ENCODE measurements around the gene LGALS9C. TPM values are rescaled to one million over a fixed set of nuclear protein-coding genes. Genes with fewer than 3 reads are reported as not detected.
"Not testable (repeated sequence)": the region's sequence is repeated elsewhere in the genome, so short reads cannot be mapped to it uniquely, and the experiment has no call there.

Gene LGALS9C
- total and polyA plus RNA-seq, 2 donors (not counting 1 experiment from before 2014, with no cell fraction given), result 0.08 TPM; not detected in 1

DNA sequence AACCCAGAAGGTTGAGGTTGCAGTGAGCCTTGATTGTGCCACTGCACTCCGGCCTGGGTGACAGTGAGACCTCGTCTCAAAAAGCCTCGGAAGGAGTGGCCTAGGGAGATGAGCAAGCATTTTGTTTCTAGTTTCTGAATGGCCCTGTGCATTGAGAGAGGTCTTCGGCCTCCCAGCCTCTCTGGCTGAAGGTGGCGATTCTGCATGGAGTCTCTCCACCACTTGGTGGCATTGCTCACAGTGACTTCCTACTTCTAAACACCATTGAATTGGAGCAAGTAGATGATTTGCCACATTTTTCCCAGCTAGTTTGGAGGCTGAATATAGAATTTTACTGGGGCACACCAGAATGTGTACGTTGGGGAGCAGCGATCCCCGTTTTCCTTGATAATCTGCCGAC is 48.4 kb downstream of the LGALS9C start:
- H3K36me3 ChIP-seq (ENCODE audit: control insufficient read depth, insufficient read depth, low read length); DNase-seq (ENCODE audit: low read depth in 2 of 2); H3K4me2 ChIP-seq (ENCODE audit: extremely low read depth, insufficient read depth, low read length); H3K27ac ChIP-seq (ENCODE audit: insufficient read depth, low read length); H3K4me1 ChIP-seq (ENCODE audit: control insufficient read depth, extremely low read depth, insufficient read depth, low read length); H3K4me3 ChIP-seq (replicated peaks in 1 of 4; ENCODE audit: control extremely low read depth in 1 of 4, insufficient read depth in 1 of 4, low read depth in 3 of 4, low read length in 4 of 4); H3K9me3 ChIP-seq (ENCODE audit: control insufficient read depth, insufficient read depth, low read depth, low read length); H4K20me1 ChIP-seq (ENCODE audit: control insufficient read depth, extremely low read depth, insufficient read depth, low read length); H3K79me2 ChIP-seq (ENCODE audit: control insufficient read depth, insufficient read depth, low read length); H3K27me3 ChIP-seq (ENCODE audit: control insufficient read depth, insufficient read depth, low read length); H3K9ac ChIP-seq (ENCODE audit: insufficient read depth, low read length); H2AFZ ChIP-seq (ENCODE audit: low read length): not testable (repeated sequence)

DNA sequence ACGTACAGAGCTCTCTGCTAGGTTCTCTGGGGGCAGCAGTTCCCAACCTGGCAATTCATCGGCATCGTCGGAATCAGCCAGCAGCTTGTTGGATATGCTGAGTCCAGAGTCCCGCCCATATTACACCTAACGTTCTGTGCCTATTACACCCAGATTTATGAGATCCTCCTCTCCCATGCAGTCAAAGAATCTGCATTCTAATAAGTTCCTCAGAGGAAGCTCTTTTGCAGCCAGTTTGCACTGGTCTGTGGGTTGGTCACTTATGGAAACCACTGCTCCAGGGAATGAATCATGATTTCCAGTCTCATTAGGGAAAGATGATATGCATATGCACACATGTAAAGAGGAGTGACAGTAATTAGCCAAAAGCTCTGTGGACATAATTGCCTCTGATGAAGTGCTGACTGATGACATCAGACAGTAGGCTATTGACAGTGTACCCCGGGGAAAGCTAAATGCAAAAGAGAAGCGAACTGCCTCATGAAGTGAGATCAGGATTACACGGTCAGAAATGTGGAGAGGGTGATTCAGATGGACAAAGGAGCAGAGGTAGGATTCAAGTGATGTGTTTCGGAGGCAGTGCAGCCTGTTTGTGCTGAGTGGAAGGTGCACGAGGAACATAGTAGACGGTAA is 49.7 kb downstream of the LGALS9C start:
- H3K9me3 ChIP-seq (ENCODE audit: control insufficient read depth, insufficient read depth, low read depth, low read length); H3K36me3 ChIP-seq (ENCODE audit: control insufficient read depth, insufficient read depth, low read length); H4K20me1 ChIP-seq (ENCODE audit: control insufficient read depth, extremely low read depth, insufficient read depth, low read length); H2AFZ ChIP-seq (ENCODE audit: low read length); H3K79me2 ChIP-seq (ENCODE audit: control insufficient read depth, insufficient read depth, low read length); H3K27ac ChIP-seq (ENCODE audit: insufficient read depth, low read length); H3K4me2 ChIP-seq (ENCODE audit: extremely low read depth, insufficient read depth, low read length); DNase-seq (ENCODE audit: low read depth in 2 of 2); H3K27me3 ChIP-seq (ENCODE audit: control insufficient read depth, insufficient read depth, low read length); H3K4me1 ChIP-seq (ENCODE audit: control insufficient read depth, extremely low read depth, insufficient read depth, low read length); H3K4me3 ChIP-seq (replicated peaks in 1 of 4; ENCODE audit: control extremely low read depth in 1 of 4, insufficient read depth in 1 of 4, low read depth in 3 of 4, low read length in 4 of 4); H3K9ac ChIP-seq (ENCODE audit: insufficient read depth, low read length): not testable (repeated sequence)

- not testable (repeated sequence) for H3K9me3 ChIP-seq (ENCODE audit: control insufficient read depth, insufficient read depth, low read depth, low read length); DNase-seq (ENCODE audit: low read depth in 2 of 2); H2AFZ ChIP-seq (ENCODE audit: low read length)
Measured at GRCh38 chr17:18527354-18527753, 50.8 kb downstream of the LGALS9C start.

GRCh38 chr17:18528435-18528834 is 51.8 kb downstream of the LGALS9C start:
- H3K9me3 ChIP-seq (ENCODE audit: control insufficient read depth, insufficient read depth, low read depth, low read length); H4K20me1 ChIP-seq (ENCODE audit: control insufficient read depth, extremely low read depth, insufficient read depth, low read length); H3K36me3 ChIP-seq (ENCODE audit: control insufficient read depth, insufficient read depth, low read length); H3K27ac ChIP-seq (ENCODE audit: insufficient read depth, low read length); H3K9ac ChIP-seq (ENCODE audit: insufficient read depth, low read length); H3K4me3 ChIP-seq (replicated peaks in 1 of 4; ENCODE audit: control extremely low read depth in 1 of 4, insufficient read depth in 1 of 4, low read depth in 3 of 4, low read length in 4 of 4); H3K79me2 ChIP-seq (ENCODE audit: control insufficient read depth, insufficient read depth, low read length); H3K4me1 ChIP-seq (ENCODE audit: control insufficient read depth, extremely low read depth, insufficient read depth, low read length); H3K27me3 ChIP-seq (ENCODE audit: control insufficient read depth, insufficient read depth, low read length); DNase-seq (ENCODE audit: low read depth in 2 of 2); H2AFZ ChIP-seq (ENCODE audit: low read length); H3K4me2 ChIP-seq (ENCODE audit: extremely low read depth, insufficient read depth, low read length): not testable (repeated sequence)

More at GRCh38 chr17:18527354-18527753, 50.8 kb downstream of the LGALS9C start:
- H3K27ac ChIP-seq (ENCODE audit: insufficient read depth, low read length); H3K9ac ChIP-seq (ENCODE audit: insufficient read depth, low read length); H4K20me1 ChIP-seq (ENCODE audit: control insufficient read depth, extremely low read depth, insufficient read depth, low read length); H3K4me1 ChIP-seq (ENCODE audit: control insufficient read depth, extremely low read depth, insufficient read depth, low read length); H3K27me3 ChIP-seq (ENCODE audit: control insufficient read depth, insufficient read depth, low read length); H3K79me2 ChIP-seq (ENCODE audit: control insufficient read depth, insufficient read depth, low read length); H3K4me3 ChIP-seq (replicated peaks in 1 of 4; ENCODE audit: control extremely low read depth in 1 of 4, insufficient read depth in 1 of 4, low read depth in 3 of 4, low read length in 4 of 4); H3K36me3 ChIP-seq (ENCODE audit: control insufficient read depth, insufficient read depth, low read length); H3K4me2 ChIP-seq (ENCODE audit: extremely low read depth, insufficient read depth, low read length): not testable (repeated sequence)

GRCh38 chr17:18528899-18529500 is 52.4 kb downstream of the LGALS9C start:
- DNase-seq (ENCODE audit: low read depth in 2 of 2), result peak in 1 of 2 donors; percentile 0

DNA sequence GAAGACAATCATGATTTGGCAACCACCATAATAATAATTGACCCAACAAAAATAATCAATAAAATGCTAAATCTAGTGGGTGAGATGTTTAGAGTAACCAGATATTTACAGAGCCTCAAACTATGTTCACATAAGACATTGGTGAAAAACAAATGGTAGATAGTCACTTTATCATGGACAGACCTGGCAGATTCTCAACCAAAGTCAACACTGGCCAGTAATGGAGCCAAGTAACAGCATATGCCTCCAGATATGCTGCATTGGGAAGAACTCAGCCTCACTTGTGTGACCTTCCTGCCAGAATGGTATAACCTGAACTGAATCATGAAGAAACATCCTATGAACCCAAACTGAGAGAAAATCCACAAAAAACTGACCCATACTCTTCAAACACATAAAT is 53.8 kb downstream of the LGALS9C start:
- H3K79me2 ChIP-seq (ENCODE audit: control insufficient read depth, insufficient read depth, low read length); DNase-seq (ENCODE audit: low read depth in 2 of 2); H2AFZ ChIP-seq (ENCODE audit: low read length); H3K4me2 ChIP-seq (ENCODE audit: extremely low read depth, insufficient read depth, low read length); H3K9me3 ChIP-seq (ENCODE audit: control insufficient read depth, insufficient read depth, low read depth, low read length); H3K27me3 ChIP-seq (ENCODE audit: control insufficient read depth, insufficient read depth, low read length); H3K4me1 ChIP-seq (ENCODE audit: control insufficient read depth, extremely low read depth, insufficient read depth, low read length); H3K36me3 ChIP-seq (ENCODE audit: control insufficient read depth, insufficient read depth, low read length); H3K4me3 ChIP-seq (replicated peaks in 1 of 4; ENCODE audit: control extremely low read depth in 1 of 4, insufficient read depth in 1 of 4, low read depth in 3 of 4, low read length in 4 of 4); H3K27ac ChIP-seq (ENCODE audit: insufficient read depth, low read length); H3K9ac ChIP-seq (ENCODE audit: insufficient read depth, low read length); H4K20me1 ChIP-seq (ENCODE audit: control insufficient read depth, extremely low read depth, insufficient read depth, low read length): not testable (repeated sequence)

More at GRCh38 chr17:18528899-18529500, 52.4 kb downstream of the LGALS9C start:
- not testable (repeated sequence) for H2AFZ ChIP-seq (ENCODE audit: low read length); H3K4me1 ChIP-seq (ENCODE audit: control insufficient read depth, extremely low read depth, insufficient read depth, low read length); H3K36me3 ChIP-seq (ENCODE audit: control insufficient read depth, insufficient read depth, low read length); H3K9me3 ChIP-seq (ENCODE audit: control insufficient read depth, insufficient read depth, low read depth, low read length); H3K9ac ChIP-seq (ENCODE audit: insufficient read depth, low read length); H3K27ac ChIP-seq (ENCODE audit: insufficient read depth, low read length); H4K20me1 ChIP-seq (ENCODE audit: control insufficient read depth, extremely low read depth, insufficient read depth, low read length); H3K27me3 ChIP-seq (ENCODE audit: control insufficient read depth, insufficient read depth, low read length); H3K4me2 ChIP-seq (ENCODE audit: extremely low read depth, insufficient read depth, low read length); H3K4me3 ChIP-seq (replicated peaks in 1 of 4; ENCODE audit: control extremely low read depth in 1 of 4, insufficient read depth in 1 of 4, low read depth in 3 of 4, low read length in 4 of 4); H3K79me2 ChIP-seq (ENCODE audit: control insufficient read depth, insufficient read depth, low read length)

- H2AFZ ChIP-seq (ENCODE audit: low read length); H3K27ac ChIP-seq (ENCODE audit: insufficient read depth, low read length); H3K4me1 ChIP-seq (ENCODE audit: control insufficient read depth, extremely low read depth, insufficient read depth, low read length); DNase-seq (ENCODE audit: low read depth in 2 of 2); H3K4me2 ChIP-seq (ENCODE audit: extremely low read depth, insufficient read depth, low read length); H4K20me1 ChIP-seq (ENCODE audit: control insufficient read depth, extremely low read depth, insufficient read depth, low read length); H3K36me3 ChIP-seq (ENCODE audit: control insufficient read depth, insufficient read depth, low read length); H3K9me3 ChIP-seq (ENCODE audit: control insufficient read depth, insufficient read depth, low read depth, low read length); H3K27me3 ChIP-seq (ENCODE audit: control insufficient read depth, insufficient read depth, low read length); H3K4me3 ChIP-seq (replicated peaks in 1 of 4; ENCODE audit: control extremely low read depth in 1 of 4, insufficient read depth in 1 of 4, low read depth in 3 of 4, low read length in 4 of 4); H3K79me2 ChIP-seq (ENCODE audit: control insufficient read depth, insufficient read depth, low read length); H3K9ac ChIP-seq (ENCODE audit: insufficient read depth, low read length): not testable (repeated sequence)
Measured at GRCh38 chr17:18542234-18542633, 65.6 kb downstream of the LGALS9C start.
